Prostate gland (tissue), 2 donors: ENCODE results near the gene PRPF31.

ENCODE experiments used
- CTCF ChIP-seq, 4 experiments: fragments of 200-600 bp in 2 of 4; fragments of 450-650 bp in 2 of 4; sonication (generic) in 2 of 4; IDR thresholded peaks; 1 replicate in 3 of 4; 2 replicates in 1 of 4; pipeline ENCODE4 v1.5.1; 2016 to 2019; ENCODE audit warnings: antibody characterized with exemption in 4 of 4, mild to moderate bottlenecking in 2 of 4, moderate library complexity in 2 of 4
- POLR2A ChIP-seq: fragments of 450-650 bp; IDR thresholded peaks from one replicate; pipeline ENCODE4 v1.6.1; 2016; ENCODE audit warnings: antibody characterized with exemption, mild to moderate bottlenecking

- peak; percentile 51 for TF ChIP-seq POLR2A
- TF ChIP-seq CTCF (IDR thresholded peaks at IDR 0.05), result peak in 3 of 4 experiments; percentile 15 to 86 (median 70)
Measured at GRCh38 chr19:54172471-54173358, 57.2 kb downstream of the PRPF31 start, which contains the start of gene TMC4.
